ENCODE measurements around the gene HK1. TPM values are rescaled to one million over a fixed set of nuclear protein-coding genes. Genes with fewer than 3 reads are reported as not detected.
"Not testable (repeated sequence)": the region's sequence is repeated elsewhere in the genome, so short reads cannot be mapped to it uniquely, and the experiment has no call there.

Gene HK1
- total RNA-seq, 2 donors from 2014 or later, result 143 to 149 TPM

DNA sequence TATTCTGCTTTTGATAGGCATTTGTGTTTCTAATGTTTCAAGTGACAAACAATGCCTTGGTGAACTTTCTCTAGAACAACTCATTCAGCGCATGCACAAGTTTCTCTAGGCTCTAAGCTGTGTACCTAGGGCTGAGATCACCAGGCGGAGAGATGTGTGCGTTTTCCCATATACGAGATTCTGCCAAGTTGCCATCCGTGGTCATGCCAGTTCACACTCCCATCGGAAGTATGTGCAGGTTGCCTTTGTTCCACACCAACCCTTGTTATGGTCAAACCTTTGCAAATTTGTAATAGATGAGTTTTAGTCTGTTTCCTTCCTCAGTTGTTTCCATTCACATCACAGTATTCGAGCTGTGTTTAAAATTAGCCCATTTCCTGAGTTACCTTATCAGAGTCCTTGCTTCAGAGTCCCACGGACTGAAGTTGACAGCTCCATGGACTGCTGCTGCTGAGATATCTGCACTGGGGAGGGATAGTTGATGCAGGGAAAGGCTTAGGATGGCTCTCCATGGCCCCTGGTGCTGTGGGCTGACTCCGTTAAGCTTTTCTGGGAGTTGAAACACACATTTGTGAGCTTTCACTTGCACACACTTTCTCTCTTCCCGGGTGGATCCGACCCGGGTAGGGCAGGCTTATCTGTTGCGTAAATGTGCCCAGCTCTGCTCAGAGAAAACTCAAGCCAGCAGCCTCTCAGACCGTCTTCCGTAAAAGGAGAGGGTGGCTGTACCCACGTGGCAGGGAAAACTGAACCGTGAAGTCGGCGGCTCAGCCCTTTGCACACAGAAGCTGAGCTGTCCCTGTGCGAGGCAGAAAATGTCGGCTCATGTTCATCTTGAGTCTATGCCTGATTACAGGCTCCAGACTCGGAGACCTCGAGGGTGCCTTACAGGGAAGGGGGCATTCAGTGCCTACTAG is 49.4 kb downstream of the HK1 start:
- H3K9me3 Mint-ChIP-seq, result no peaks in the 10 kb centered on the region
- peak overlapping the region; percentile 77 to 79 for H3K4me3 Mint-ChIP-seq
- DNase-seq (peak; percentile 33 to 34), ATAC-seq (replicated peaks in 1 of 2) (peak; percentile 75 to 79)
- H3K27ac Mint-ChIP-seq, result peak overlapping the region; percentile 83
- H3K36me3 Mint-ChIP-seq (ENCODE audit: insufficient read depth in 2 of 2), result peaks cover 0 to 4% of the 10 kb centered on the region in 2 donors
- H3K4me1 Mint-ChIP-seq (ENCODE audit: low read depth), result peaks cover 82% of the 10 kb centered on the region
- no peaks in the 10 kb centered on the region for H3K27me3 Mint-ChIP-seq (ENCODE audit: low read depth)

- peak overlapping the region; percentile 77 to 79 for H3K4me3 Mint-ChIP-seq
- H3K27me3 Mint-ChIP-seq (ENCODE audit: low read depth), result no peaks in the 10 kb centered on the region
- no peaks in the 10 kb centered on the region for H3K9me3 Mint-ChIP-seq
- no peak for DNase-seq
- peaks cover 0 to 4% of the 10 kb centered on the region in 2 donors for H3K36me3 Mint-ChIP-seq (ENCODE audit: insufficient read depth in 2 of 2)
- peaks cover 82% of the 10 kb centered on the region for H3K4me1 Mint-ChIP-seq (ENCODE audit: low read depth)
- ATAC-seq (replicated peaks in 1 of 2), result peak; percentile 22 to 43
- peak overlapping the region; percentile 95 for H3K27ac Mint-ChIP-seq
Measured at GRCh38 chr10:69328380-69328735, 50.1 kb downstream of the HK1 start.

- H3K4me1 Mint-ChIP-seq (ENCODE audit: low read depth), result peaks cover 82% of the 10 kb centered on the region
- peak overlapping the region; percentile 13 to 79 for H3K4me3 Mint-ChIP-seq
- H3K36me3 Mint-ChIP-seq (ENCODE audit: insufficient read depth in 2 of 2); DNase-seq; ATAC-seq (replicated peaks in 1 of 2); H3K27me3 Mint-ChIP-seq (ENCODE audit: low read depth); H3K9me3 Mint-ChIP-seq: not testable (repeated sequence)
- peak overlapping the region; percentile 95 for H3K27ac Mint-ChIP-seq
Measured at GRCh38 chr10:69328888-69329287, 50.6 kb downstream of the HK1 start.

DNA sequence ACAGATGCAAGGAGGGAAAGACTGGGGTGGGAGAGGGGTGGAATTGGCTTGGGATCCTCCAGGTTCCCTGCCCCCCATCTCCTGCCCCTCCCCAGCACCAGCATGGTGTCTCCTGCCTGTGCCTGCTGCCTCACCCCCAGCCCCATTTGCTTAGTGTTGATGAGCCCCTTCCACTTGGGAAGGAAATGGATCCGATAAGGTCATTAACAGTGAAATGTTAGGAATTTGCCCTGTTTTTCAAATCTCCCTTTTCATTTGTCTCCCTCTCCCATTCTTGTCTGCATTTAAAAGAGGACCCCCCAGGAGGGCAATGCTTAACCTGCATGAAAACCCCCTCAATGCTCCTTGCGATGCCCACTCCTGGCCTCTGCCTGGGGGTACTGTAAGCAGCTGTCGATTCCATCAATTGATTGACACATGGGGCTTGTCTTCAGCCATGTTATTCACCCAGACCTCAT is 51.5 kb downstream of the HK1 start:
- no peaks in the 10 kb centered on the region for H3K27me3 Mint-ChIP-seq (ENCODE audit: low read depth)
- H3K27ac Mint-ChIP-seq, result peak overlapping the region; percentile 39
- no peak overlapping the region for H3K4me3 Mint-ChIP-seq
- H3K9me3 Mint-ChIP-seq, result no peaks in the 10 kb centered on the region
- peaks cover 0 to 4% of the 10 kb centered on the region in 2 donors for H3K36me3 Mint-ChIP-seq (ENCODE audit: insufficient read depth in 2 of 2)
- no peak for ATAC-seq (replicated peaks in 1 of 2)
- DNase-seq, result no peak
- peaks cover 85% of the 10 kb centered on the region for H3K4me1 Mint-ChIP-seq (ENCODE audit: low read depth)

GRCh38 chr10:69331161-69331560 is 52.9 kb downstream of the HK1 start:
- Mint-ChIP-seq H3K36me3 (ENCODE audit: insufficient read depth in 2 of 2) (peaks cover 0 to 4% of the 10 kb centered on the region in 2 donors), H3K9me3 (no peaks in the 10 kb centered on the region), H3K4me1 (ENCODE audit: low read depth) (peaks cover 84% of the 10 kb centered on the region), H3K27me3 (ENCODE audit: low read depth) (no peaks in the 10 kb centered on the region), H3K27ac (no peak overlapping the region), H3K4me3 (no peak overlapping the region)
- ATAC-seq (replicated peaks in 1 of 2), result no peak
- DNase-seq, result no peak

GRCh38 chr10:69332278-69333010 is 54.1 kb downstream of the HK1 start:
- DNase-seq (no peak), ATAC-seq (replicated peaks in 1 of 2) (no peak)
- Mint-ChIP-seq H3K36me3 (ENCODE audit: insufficient read depth in 2 of 2) (peaks cover 0 to 4% of the 10 kb centered on the region in 2 donors), H3K27ac (peak overlapping the region; percentile 27), H3K27me3 (ENCODE audit: low read depth) (no peaks in the 10 kb centered on the region), H3K4me1 (ENCODE audit: low read depth) (peaks cover 75% of the 10 kb centered on the region), H3K4me3 (no peak overlapping the region), H3K9me3 (no peaks in the 10 kb centered on the region)

DNA sequence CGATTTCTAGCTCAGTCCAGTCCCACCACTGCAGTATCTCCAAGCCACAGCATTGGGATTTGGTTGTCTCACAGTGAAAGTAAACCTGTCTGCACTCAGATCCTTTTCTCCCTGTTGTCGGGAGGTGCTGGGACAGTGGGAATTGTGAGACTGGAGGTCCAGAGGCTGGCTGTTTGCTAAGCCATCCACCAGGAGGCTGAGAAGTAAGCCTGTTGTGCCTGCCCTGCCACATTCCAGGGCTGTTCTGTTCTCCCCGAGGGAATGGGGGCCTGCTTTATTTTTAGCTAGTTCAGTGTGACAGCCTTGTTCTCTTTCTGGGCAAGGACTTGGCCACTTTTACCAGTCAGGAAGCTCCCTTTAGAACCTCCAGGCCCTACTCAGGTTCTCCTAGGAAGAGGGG is 54.9 kb downstream of the HK1 start:
- no peaks in the 10 kb centered on the region for H3K27me3 Mint-ChIP-seq (ENCODE audit: low read depth)
- DNase-seq (no peak), ATAC-seq (replicated peaks in 1 of 2) (no peak)
- peaks cover 0 to 4% of the 10 kb centered on the region in 2 donors for H3K36me3 Mint-ChIP-seq (ENCODE audit: insufficient read depth in 2 of 2)
- H3K27ac Mint-ChIP-seq, result no peak overlapping the region
- peaks cover 75% of the 10 kb centered on the region for H3K4me1 Mint-ChIP-seq (ENCODE audit: low read depth)
- no peaks in the 10 kb centered on the region for H3K9me3 Mint-ChIP-seq
- peak overlapping the region in 1 of 2 donors; percentile 12 for H3K4me3 Mint-ChIP-seq

DNA sequence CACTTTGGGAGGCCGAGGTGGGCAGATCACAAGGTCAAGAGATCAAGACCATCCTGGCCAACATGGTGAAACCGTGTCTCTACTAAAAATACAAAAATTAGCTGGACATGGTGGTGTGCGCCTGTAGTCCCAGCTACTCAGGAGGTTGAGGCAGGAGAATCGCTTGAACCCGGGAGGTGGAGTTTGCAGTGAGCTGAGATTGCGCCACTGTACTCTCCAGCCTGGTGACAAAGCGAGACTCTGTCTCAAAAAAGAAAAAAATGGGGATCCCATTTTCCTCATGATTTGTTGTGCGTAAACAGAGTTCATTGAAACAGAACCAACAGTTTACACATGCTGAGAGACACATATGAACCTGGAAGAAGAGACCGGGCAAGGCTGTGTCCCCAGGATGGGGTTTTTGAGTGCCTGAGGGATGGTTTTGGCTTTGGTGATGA is 55.6 kb downstream of the HK1 start:
- H3K9me3 Mint-ChIP-seq; H3K36me3 Mint-ChIP-seq (ENCODE audit: insufficient read depth in 2 of 2); H3K27me3 Mint-ChIP-seq (ENCODE audit: low read depth); ATAC-seq (replicated peaks in 1 of 2); DNase-seq; H3K27ac Mint-ChIP-seq: not testable (repeated sequence)
- H3K4me1 Mint-ChIP-seq (ENCODE audit: low read depth), result peaks cover 75% of the 10 kb centered on the region
- peak overlapping the region; percentile 61 to 81 for H3K4me3 Mint-ChIP-seq

- Mint-ChIP-seq H3K27ac (peak overlapping the region; percentile 35), H3K4me3 (peak overlapping the region; percentile 61 to 81), H3K4me1 (ENCODE audit: low read depth) (peaks cover 75% of the 10 kb centered on the region), H3K9me3 (no peaks in the 10 kb centered on the region), H3K36me3 (ENCODE audit: insufficient read depth in 2 of 2) (peaks cover 0 to 1% of the 10 kb centered on the region in 2 donors), H3K27me3 (ENCODE audit: low read depth) (no peaks in the 10 kb centered on the region)
- DNase-seq (no peak), ATAC-seq (replicated peaks in 1 of 2) (peak; percentile 48 to 55)
Measured at GRCh38 chr10:69334302-69335062, 56.2 kb downstream of the HK1 start.

DNA sequence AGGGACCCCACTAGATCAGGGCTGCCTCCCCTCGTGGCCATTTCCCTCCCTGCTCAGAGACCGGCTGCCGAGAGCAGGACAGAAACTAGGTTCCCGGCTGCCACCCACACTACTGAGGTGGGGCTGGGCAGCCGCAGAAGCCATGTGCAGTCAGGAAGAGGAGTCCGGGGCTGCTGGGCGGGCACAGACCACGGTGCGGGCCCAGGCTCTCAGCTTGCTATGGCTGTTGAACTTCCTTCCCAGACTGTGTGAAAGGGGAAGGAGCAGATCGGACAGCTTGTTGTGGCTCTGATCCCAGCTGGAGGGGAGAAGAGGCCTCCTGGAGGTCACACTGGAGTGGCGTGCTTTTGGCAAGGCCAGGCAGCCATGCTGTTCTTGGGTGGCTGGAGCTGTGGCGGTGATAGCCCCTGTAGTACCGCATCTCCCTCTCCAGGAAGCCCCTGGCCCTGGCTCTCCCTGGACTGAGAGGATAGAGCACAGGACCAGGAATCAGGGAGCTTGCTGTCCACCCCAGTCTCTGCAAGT is 56.8 kb downstream of the HK1 start:
- Mint-ChIP-seq H3K36me3 (ENCODE audit: insufficient read depth in 2 of 2) (peaks cover 0 to 3% of the 10 kb centered on the region in 2 donors), H3K27me3 (ENCODE audit: low read depth) (no peaks in the 10 kb centered on the region), H3K4me1 (ENCODE audit: low read depth) (peaks cover 76% of the 10 kb centered on the region), H3K27ac (peak overlapping the region; percentile 35), H3K4me3 (peak overlapping the region; percentile 61 to 81), H3K9me3 (no peaks in the 10 kb centered on the region)
- DNase-seq (peak; percentile 42 to 44), ATAC-seq (replicated peaks in 1 of 2) (peak; percentile 81 to 86)

DNA sequence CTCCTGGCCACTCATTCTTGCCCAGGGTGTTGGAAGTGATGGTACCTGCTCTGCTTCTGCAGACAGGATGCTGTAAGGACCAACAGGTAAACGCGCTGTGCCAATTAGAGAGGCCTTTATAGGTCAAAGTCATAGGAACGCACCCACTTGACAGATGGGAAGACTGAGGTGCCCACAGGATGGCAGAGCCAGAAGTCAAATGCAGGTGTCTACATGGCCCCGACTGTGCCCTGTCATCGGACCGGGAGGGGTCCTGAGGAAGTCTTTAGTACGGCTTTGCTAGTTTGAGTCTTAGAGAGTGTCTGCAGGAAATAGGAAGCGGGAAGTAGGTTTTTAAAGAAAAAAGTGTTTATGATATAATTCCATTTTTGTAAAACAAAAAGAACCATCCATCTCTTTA is 57.3 kb downstream of the HK1 start:
- Mint-ChIP-seq H3K27ac (peak overlapping the region; percentile 74), H3K4me3 (peak overlapping the region in 1 of 2 donors; percentile 81), H3K36me3 (ENCODE audit: insufficient read depth in 2 of 2) (peaks cover 0 to 3% of the 10 kb centered on the region in 2 donors), H3K9me3 (no peaks in the 10 kb centered on the region), H3K27me3 (ENCODE audit: low read depth) (no peaks in the 10 kb centered on the region), H3K4me1 (ENCODE audit: low read depth) (peaks cover 73% of the 10 kb centered on the region)
- DNase-seq, result no peak
- no peak for ATAC-seq (replicated peaks in 1 of 2)

DNA sequence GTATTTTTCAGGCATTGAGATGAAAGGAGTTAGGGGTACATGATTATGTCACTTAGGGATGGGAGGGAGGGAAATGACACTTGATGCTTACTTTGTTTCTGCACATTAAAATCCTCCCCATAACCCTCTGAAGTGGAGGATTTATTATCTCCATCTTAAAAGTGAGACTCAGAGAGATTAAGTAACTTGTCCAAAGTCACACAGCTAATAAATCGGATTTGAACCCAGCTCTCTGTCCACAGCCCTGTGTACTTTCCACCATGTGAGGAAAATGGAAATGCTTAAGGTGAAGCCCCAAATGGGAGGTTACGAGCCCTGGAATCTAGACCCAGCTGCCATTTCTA is 58.6 kb downstream of the HK1 start:
- Mint-ChIP-seq H3K9me3 (no peaks in the 10 kb centered on the region), H3K4me1 (ENCODE audit: low read depth) (peaks cover 68% of the 10 kb centered on the region), H3K4me3 (no peak overlapping the region), H3K27me3 (ENCODE audit: low read depth) (no peaks in the 10 kb centered on the region), H3K27ac (no peak overlapping the region), H3K36me3 (ENCODE audit: insufficient read depth in 2 of 2) (peaks cover 0 to 3% of the 10 kb centered on the region in 2 donors)
- DNase-seq (no peak), ATAC-seq (replicated peaks in 1 of 2) (no peak)
